Erythroblast (primary cell): ENCODE results near the gene NCR1.

Source experiments
- GATA1 ChIP-seq: IDR thresholded peaks from 2 replicates; pipeline ENCODE4 v1.6.1; 2011; ENCODE audit warnings: low read depth, mild to moderate bottlenecking, control low read depth, low read length, moderate library complexity
- POLR2A ChIP-seq: IDR thresholded peaks from 2 replicates; pipeline ENCODE4 v1.6.1; 2011; ENCODE audit warnings: mild to moderate bottlenecking, low read length

- TF ChIP-seq POLR2A (no peak), GATA1 (no peak)
Measured at GRCh38 chr19:54923276-54923675, 17.3 kb downstream of the NCR1 start.
